Lower lobe of right lung (tissue), 2 donors: Measurements from ENCODE around the gene RUNX1. TPM values are rescaled to one million over a fixed set of nuclear protein-coding genes. Genes with fewer than 3 reads are reported as not detected.

Experiments used
- ATAC-seq, 2 donors: fragments of 200-7000 bp; cut with Tn5 transposase; one replicate each; pipeline ENCODE4 v1.9.1; 2020 to 2022; ENCODE audit warnings: mild to moderate bottlenecking in 2 of 2, moderate library complexity in 2 of 2
- DNase-seq: peaks from one replicate; pipeline ENCODE4 v3.0.0-alpha.2; 2020
- H3K27ac ChIP-seq: fragments of 200-600 bp; one replicate; pipeline ENCODE4 v1.8.0; 2022
- H3K27me3 ChIP-seq: fragments of 200-600 bp; one replicate; pipeline ENCODE4 v1.8.0; 2022; ENCODE audit warnings: low read depth
- H3K36me3 ChIP-seq: fragments of 200-600 bp; one replicate; pipeline ENCODE4 v1.8.0; 2022; ENCODE audit warnings: mild to moderate bottlenecking
- H3K4me1 ChIP-seq: fragments of 200-600 bp; one replicate; pipeline ENCODE4 v1.8.0; 2022
- H3K4me3 ChIP-seq: fragments of 200-600 bp; one replicate; pipeline ENCODE4 v1.8.0; 2022; ENCODE audit warnings: mild to moderate bottlenecking
- H3K9me3 ChIP-seq: fragments of 200-600 bp; one replicate; pipeline ENCODE4 v1.8.0; 2022
- CTCF ChIP-seq: fragments of 200-600 bp; IDR thresholded peaks from one replicate; pipeline ENCODE4 v1.8.0; 2022; ENCODE audit warnings: antibody characterized with exemption, mild to moderate bottlenecking
- intact Hi-C: fragments of 100-400 bp; cut with DNase I; formaldehyde crosslinking; loops from one replicate; pipeline ENCODE4 v1.11.0; 2022
- total RNA-seq: library from RNA; stranded (reverse); fragmentation: NEBNext Ultra II Directional; extraction: Animal tissue kit (Norgen Biotek cat#: 25700); gene quantifications from one replicate; pipeline ENCODE4 v1.2.1, GENCODE V29; 2021
- donor health status: DM: no; HTN: yes; CAD: no; lungs with severe emphysema.

RUNX1 gene
- total RNA-seq, 1 donor from 2014 or later = 110 TPM

GRCh38 chr21:34942911-34943310 lies 106.2 kb downstream of the RUNX1 start:
- Histone ChIP-seq H3K27ac (no peak overlapping the region), H3K27me3 (no peaks in the 10 kb centered on the region), H3K36me3 (no peaks in the 10 kb centered on the region), H3K4me3 (no peak overlapping the region), H3K9me3 (no peaks in the 10 kb centered on the region), H3K4me1 (peaks cover 4% of the 10 kb centered on the region)
- intact Hi-C loops = no loop called here
- ATAC-seq = no peak
- no peak for TF ChIP-seq CTCF
- no peak for DNase-seq

GRCh38 chr21:34941162-34941561 lies 107.9 kb downstream of the RUNX1 start:
- Histone ChIP-seq H3K36me3 (no peaks in the 10 kb centered on the region), H3K27ac (no peak overlapping the region), H3K27me3 (no peaks in the 10 kb centered on the region), H3K4me1 (peaks cover 6% of the 10 kb centered on the region), H3K9me3 (no peaks in the 10 kb centered on the region), H3K4me3 (no peak overlapping the region)
- TF ChIP-seq CTCF = no peak
- intact Hi-C loops = no loop called here
- no peak for ATAC-seq
- no peak for DNase-seq

GRCh38 chr21:34939673-34940331 lies 109.3 kb downstream of the RUNX1 start:
- intact Hi-C loops = no loop called here
- no peak for TF ChIP-seq CTCF
- Histone ChIP-seq H3K36me3 (no peaks in the 10 kb centered on the region), H3K9me3 (no peaks in the 10 kb centered on the region), H3K27me3 (no peaks in the 10 kb centered on the region), H3K4me1 (peaks cover 12% of the 10 kb centered on the region), H3K27ac (no peak overlapping the region), H3K4me3 (no peak overlapping the region)
- ATAC-seq (no peak), DNase-seq (no peak)

- Histone ChIP-seq H3K4me1 (peaks cover 20% of the 10 kb centered on the region), H3K27ac (no peak overlapping the region), H3K27me3 (no peaks in the 10 kb centered on the region), H3K4me3 (no peak overlapping the region), H3K36me3 (no peaks in the 10 kb centered on the region), H3K9me3 (no peaks in the 10 kb centered on the region)
- ATAC-seq (no peak), DNase-seq (no peak)
- intact Hi-C loops = no loop called here
- TF ChIP-seq CTCF = no peak
These were observed 110.9 kb downstream of the RUNX1 start for GRCh38 chr21:34938089-34938764.

DNA sequence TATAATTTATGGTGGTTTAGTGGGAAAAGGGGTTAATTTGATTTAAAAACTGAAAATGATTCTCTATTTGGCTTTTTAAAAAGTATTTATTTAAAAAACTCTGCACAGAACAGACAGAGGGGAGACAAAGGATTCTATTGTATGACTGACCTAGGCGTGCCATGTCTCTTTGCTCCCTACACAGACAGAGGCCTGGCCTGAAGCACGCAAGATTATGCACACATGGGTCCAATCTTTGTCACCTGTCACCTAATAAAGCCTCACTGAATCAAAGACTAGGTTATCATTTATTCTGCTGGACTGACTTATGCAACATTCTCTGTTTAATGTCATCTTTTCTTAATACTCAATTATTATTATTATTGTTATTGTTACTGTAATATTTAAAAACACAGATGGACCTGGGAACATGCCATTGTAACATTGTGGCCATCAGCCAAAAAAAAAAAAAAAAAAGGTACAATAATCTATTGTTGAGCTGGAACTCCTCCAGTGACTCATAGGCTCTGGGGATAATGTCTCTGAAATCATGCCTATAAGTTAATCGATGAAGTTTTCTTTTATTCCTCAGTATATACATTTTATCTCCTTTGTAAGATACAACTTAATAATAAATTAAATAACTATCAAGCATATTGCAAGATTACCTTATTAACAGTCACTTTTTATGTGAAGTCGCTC lies 112.1 kb downstream of the RUNX1 start:
- no peak for TF ChIP-seq CTCF
- H3K27ac ChIP-seq = no peak overlapping the region
- H3K4me1 ChIP-seq = peaks cover 21% of the 10 kb centered on the region
- H3K4me3 ChIP-seq = no peak overlapping the region
- no peak for ATAC-seq
- H3K36me3 ChIP-seq = no peaks in the 10 kb centered on the region
- H3K27me3 ChIP-seq = no peaks in the 10 kb centered on the region
- no peaks in the 10 kb centered on the region for H3K9me3 ChIP-seq
- no peak for DNase-seq
- intact Hi-C loops = no loop called here
